ENCODE results near the gene MSMP. TPM values are rescaled to one million over a fixed set of nuclear protein-coding genes. Genes with fewer than 3 reads are reported as not detected.

MSMP gene
- total and polyA plus RNA-seq, 9 of the 15 experiments (the other 6 are each of a cell fraction or from before 2014, with no cell fraction given) = 0.60 TPM; not detected in 8

GRCh38 chr9:35743452-35743851 lies 10.6 kb downstream of the MSMP start:
- ChIA-PET CTCF (ENCODE audit: low intra/inter-chr PET ratio) (no interaction called here), POLR2A (interaction anchor here (0.8 kb wide), 1 partner anchor 15 kb away, joined by 6 read pairs; no protein-coding TSS in a partner anchor)
- H3K9me1 ChIP-seq (ENCODE audit: control insufficient read depth, insufficient read depth, low read length) = peaks cover 6% of the 10 kb centered on the region
- TF ChIP-seq PHTF2 (CRISPR knock-in tag; IDR thresholded peaks at IDR 0.05) (no peak), KDM2B (CRISPR knock-in tag; IDR thresholded peaks at IDR 0.05) (no peak), BDP1 (IDR thresholded peaks at IDR 0.05; ENCODE audit: insufficient read depth, insufficient read length) (no peak), E2F6 (IDR thresholded peaks at IDR 0.05; ENCODE audit: borderline replicate concordance in 1 of 2, extremely low read depth in 1 of 2, insufficient read depth in 1 of 2, insufficient read length in 1 of 2, low read depth in 1 of 2, low read length in 1 of 2, poor library complexity in 1 of 2, severe bottlenecking in 1 of 2) (no peak), GTF2F1 (IDR thresholded peaks at IDR 0.05; ENCODE audit: low read depth, low read length) (no peak), RBM39 (optimal IDR thresholded peaks at IDR 0.05; ENCODE audit: low read depth, low read length) (no peak), ETV6 (IDR thresholded peaks at IDR 0.05; ENCODE audit: borderline replicate concordance in 1 of 2, low read depth in 2 of 2, low read length in 1 of 2) (no peak), ETV6 (CRISPR knock-in tag; IDR thresholded peaks at IDR 0.05; ENCODE audit: borderline replicate concordance) (no peak)
- peaks cover 17% of the 10 kb centered on the region for H4K20me1 ChIP-seq (replicated peaks; ENCODE audit: control insufficient read depth, insufficient read depth, low read length)
- BruUV-seq (replicated peaks) = no TSS peak
- no peak overlapping the region for H3K9ac ChIP-seq (ENCODE audit: insufficient read depth in 1 of 2, low read depth in 2 of 2, low read length in 2 of 2)
- intact Hi-C loops (cut with micrococcal nuclease) = no loop called here
- ATAC-seq (no peak), DNase-seq (ENCODE audit: extremely low read depth in 1 of 4, low spot score in 3 of 4) (no peak), FAIRE-seq (no peak)
- H3K27ac ChIP-seq (ENCODE audit: extremely low read depth, low read depth, low read length) = no peak overlapping the region
- H3K9me3 ChIP-seq (replicated peaks; ENCODE audit: control insufficient read depth, insufficient read depth, low read depth, low read length) = no peaks in the 10 kb centered on the region
- in situ Hi-C loops (cut with MboI) = no loop called here
- 64% methylated on average over 2 of the region's 2 CpGs for WGBS (ENCODE audit: insufficient coverage, low coverage, missing lambda C conversion rate)
- H3K79me2 ChIP-seq (ENCODE audit: control insufficient read depth, insufficient read depth, low read length) = peaks cover 54% of the 10 kb centered on the region
- no peak overlapping the region for H3K4me2 ChIP-seq (ENCODE audit: insufficient read depth, low read length)
- no peaks in the 10 kb centered on the region for H3K27me3 ChIP-seq (ENCODE audit: control insufficient read depth in 2 of 2, insufficient read depth in 2 of 2, low read length in 2 of 2)
- peaks cover 0 to 14% of the 10 kb centered on the region in 2 experiments; a peak in 3 of 5 replicates for H3K4me1 ChIP-seq (replicated peaks in 1 of 2; ENCODE audit: control insufficient read depth in 2 of 2, insufficient read depth in 2 of 2, low read length in 2 of 2)
- H3K36me3 ChIP-seq (ENCODE audit: control insufficient read depth, insufficient read depth, low read length) = peaks cover 74% of the 10 kb centered on the region
- no peak overlapping the region for H2AFZ ChIP-seq (ENCODE audit: low read depth, low read length)
- H3K4me3 ChIP-seq = no peak overlapping the region

All from K562 (cell line).